CD4-positive, alpha-beta T cell treated with Interleukin-2 at 100 ng/mL for 4 hours (primary cell): ENCODE results near the gene THSD4.

ENCODE experiments used
- DNase-seq: peaks from one replicate; pipeline ENCODE4 v3.0.0-alpha.2; 2020; ENCODE audit warnings: low spot score

Gene THSD4

DNA sequence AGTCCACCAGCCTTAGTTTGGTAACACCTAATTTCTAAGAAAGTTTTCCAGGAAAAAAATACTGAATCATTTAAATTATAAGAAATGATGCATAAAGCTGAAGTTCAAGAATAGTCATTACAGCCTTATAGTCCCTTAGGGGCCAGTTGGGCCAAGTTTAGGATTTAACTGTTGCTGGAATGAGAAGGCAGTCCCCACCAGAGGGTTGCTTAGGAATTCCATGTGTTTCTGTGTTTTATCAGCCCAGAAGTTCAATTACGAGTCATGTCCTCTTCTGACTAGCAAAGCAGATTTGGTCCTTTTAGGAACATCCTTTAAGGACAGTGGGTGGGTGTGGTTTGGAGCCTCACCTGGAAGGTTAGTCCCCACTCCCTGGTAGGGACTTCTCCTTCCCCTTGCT, 638.1 kb downstream of the THSD4 start:
- no peak for DNase-seq

DNA sequence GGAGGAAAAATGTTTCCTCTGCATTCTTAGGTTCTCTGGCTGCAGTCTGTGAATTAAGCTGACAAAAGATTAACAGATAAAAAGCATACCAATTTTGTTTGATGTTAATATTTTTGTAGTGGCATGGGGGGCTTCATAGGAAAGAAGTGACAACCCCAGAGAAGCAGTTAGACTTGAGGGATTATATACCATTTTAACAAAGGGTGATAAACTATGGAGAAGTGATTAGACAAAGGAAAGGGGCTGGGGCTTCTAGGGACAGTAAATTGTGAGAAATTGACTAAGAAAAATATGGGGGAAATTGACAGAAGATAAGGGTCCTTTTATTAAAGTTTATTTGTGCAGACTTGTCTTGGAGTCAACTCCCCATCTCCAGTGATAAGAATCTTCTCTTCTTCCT, 639.4 kb downstream of the THSD4 start:
- DNase-seq = no peak

DNA sequence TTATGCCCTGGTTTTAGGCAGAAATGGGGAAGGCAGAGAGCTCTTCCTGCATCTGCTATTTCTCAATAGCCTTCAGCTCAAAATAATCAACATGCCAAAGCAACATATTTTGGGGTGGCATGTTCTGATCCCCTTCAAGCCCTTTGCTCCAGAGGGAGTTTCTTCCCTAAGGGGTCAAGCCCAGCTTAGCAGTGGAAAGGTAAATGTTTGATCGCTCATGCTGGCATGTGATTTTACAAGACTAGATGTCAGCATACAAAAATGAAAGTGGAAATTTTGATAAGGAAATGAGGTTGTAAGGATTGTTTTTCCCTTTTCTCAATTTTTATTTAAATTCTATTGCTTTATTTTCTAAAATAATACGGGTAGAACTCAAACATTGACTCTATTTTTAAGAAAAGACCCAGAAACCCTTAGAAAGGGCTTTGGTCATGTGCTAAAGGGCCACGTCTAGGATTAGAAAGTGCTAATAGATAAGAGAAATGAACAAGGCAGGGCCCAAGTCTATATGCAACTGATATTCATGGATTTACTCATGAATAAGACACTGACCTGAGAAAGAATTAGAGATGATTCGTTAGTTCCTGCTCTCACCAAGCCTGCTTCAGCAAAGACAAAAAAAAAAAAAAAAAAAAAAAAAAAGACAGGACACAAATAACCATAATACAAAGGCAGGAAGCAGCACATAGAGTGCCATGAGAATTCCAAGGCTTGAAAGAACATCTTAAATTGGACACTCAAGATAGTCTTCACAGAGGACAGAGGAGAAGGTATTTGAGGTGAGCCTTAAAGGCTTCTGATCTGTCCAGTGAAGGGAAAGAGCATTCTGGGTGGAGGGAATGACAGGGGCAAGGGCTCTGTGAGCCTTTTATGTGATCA, 640.1 kb downstream of the THSD4 start:
- no peak for DNase-seq

DNA sequence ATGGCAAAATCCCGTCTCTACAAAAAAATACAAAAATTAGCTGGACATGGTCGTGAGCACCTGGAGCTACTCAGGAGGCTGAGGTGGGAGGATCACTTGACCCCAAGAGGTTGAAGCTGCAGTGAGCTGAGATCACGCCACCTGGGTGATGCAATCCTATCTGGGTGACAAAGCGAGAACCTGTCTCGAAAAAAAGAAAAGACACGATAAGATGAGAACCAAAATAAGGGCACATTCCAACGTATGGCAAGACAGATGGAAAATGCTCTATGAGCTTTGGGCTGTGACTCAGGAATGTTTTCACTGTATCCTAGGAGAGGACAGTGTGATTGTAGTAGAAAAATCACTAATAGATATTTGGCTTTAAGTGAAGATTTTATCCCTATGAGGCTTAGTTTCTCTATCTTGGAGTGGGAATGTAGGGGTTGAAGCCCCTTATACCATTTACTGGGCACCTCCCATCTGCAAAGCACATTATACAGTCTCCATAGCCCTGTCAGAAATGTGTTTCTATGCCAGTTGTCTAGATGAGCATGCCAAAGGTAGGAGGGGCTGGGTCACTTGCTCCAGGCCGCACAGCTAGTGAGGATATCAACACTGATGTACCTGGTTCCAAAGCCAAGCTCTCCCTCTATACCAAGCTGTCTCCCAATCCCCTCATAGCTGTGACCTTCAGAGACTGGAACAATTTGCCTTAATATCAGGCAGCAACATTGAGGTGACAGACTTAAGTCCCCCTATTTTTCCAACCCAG, 641.5 kb downstream of the THSD4 start:
- no peak for DNase-seq

DNA sequence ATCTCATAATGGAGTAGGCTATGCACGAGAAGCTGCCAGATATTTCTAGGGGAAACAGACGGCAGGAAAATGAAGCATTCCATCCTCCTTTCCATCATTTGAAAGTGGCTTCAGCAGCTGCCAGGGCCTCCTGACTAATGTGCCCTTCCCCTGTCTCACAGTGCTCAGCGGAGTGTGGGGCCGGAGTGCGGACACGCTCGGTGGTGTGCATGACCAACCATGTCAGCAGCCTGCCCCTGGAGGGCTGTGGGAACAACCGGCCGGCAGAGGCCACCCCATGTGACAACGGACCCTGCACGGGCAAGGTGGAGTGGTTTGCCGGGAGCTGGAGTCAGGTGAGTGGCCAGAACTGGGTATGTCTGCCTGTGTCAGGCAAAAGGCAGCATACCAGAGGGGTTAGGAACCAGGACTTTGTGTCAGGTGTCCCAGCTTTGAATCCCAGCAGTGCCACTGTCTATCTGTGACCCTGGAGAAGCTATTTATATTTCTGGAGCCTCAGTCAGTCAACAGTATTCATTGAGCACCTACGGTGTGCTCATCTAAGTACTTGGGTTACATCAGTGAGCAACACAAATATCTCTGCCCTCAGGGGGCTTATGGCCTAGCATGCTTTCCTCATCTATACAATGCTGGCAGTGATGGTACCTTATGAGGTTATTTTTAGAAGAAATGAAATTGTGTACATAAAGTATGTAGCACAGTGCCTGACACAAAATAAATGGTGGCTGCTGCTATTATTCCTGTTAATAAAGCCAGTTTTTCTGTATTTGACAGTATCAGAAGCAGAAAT, 642.7 kb downstream of the THSD4 start:
- DNase-seq = no peak

DNA sequence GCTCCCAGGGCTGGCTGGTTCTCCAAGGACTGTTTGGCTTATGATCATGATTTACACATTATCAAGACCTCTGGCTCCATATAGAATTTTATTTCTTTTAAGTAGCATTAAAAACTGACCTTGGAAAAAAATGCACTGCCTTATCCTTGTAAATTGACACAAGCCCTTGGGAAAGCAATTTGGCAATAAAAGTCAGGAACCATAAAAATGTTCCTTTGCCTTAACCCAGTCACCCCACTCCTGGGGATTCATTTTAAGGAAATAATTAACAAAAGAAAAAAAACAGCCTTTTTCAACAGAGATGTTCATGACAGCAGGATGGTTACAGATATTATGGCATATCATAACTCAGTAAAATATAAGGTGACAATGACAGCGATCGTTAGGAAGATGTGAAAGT, 643.4 kb downstream of the THSD4 start:
- no peak for DNase-seq

DNA sequence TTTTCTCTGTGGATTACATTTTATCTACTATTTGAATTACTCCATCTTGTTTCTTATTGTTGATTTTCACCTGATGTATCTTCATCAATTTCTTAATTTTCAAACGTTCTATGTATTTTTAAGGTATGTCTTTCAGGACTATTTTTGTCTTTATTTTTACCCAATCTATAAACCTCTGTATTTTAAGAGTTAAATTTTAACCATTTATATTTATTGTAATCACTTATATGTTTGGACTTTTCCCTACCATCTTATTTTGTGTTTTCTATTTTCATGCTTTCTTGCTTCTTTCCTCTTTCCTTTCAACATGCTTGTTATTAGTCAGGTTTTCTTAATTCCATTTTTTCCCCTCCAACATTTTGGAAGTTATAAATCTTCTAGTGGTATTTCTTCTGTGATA, 645.6 kb downstream of the THSD4 start:
- DNase-seq = no peak

DNA sequence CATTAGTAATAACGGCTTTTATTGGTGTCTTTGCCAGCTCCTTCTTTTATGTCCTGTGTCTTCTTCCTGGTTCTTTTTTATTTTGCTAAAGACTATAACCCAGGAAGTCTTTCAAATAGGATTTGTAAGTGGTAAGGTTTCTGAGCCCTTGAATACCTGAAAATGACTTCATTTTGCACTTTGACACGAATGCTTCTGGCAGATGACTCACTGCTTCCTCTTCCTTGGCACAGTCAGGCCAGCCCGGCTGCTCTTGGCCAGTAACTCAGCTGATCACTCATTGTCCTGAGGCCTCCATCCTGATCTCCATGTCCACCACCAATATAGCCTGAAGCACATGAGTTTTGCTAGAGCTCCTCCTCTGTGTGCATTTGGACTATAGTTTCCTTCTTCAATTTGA, 646.4 kb downstream of the THSD4 start:
- no peak for DNase-seq

DNA sequence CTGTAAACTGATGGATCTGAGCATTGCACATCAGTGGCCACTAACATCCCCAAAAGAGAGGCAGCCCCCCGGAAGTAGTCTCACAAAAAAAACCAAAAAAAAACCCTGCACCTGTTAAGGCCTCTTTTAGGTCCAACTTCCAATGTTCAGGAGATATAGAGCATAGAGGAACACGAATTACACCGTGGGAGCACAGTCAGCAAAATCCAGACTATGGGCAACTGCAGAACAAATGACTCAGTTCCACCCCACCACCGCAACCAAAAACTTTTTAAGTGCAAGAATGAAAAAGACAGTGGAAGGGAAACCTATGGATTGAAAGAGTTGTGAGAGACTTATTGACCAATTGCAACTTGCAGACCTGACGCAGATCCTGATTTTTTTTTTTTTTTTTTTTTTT, 652.9 kb downstream of the THSD4 start:
- DNase-seq = no peak

DNA sequence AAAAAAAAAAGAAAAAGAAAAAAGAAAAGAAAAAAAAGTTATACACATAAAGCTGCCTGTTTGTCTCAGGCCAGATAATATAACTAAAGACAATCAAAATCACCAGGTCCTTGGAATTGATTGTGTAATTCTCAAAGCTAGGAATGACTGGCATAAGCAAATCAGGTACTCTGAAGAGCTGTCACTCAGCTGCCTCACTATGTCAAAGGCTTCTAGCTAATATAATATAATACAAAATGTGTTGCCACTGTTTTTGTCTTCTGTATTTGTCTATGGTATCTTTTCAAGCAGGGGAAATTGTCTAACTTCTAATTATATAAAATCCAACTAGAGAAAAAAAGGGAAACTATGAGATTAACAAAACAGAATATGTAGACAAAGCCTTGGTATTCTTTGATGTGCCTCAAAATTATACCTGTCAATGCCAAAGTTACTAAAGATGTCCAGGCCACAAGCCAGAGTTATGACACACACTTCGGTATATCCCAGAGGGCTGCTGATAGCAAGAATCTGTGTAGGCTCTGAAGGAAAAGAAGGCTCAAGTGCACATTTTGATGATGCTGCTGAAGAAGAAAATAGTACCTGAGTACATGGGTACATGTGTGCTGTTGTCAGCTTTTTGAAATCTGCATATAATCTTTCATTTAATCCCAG, 658.1 kb downstream of the THSD4 start:
- DNase-seq = no peak

DNA sequence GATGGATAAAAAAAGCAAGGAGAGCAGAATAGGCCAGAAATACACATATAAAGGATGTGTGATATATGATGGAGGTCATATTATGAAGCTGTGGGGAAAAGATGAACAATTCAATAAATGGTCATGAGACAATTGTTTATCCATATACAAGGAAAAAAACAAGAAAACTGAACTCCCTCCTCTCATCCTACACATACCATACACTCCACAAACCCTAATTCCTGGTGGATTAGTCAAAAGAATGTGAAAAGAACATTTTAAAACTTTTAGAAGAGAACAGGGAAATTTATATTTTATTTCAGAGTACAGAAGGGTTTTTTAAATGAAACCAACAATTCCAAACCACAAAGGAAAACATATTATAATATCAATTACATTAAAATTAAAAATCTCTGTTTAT, 660.6 kb downstream of the THSD4 start:
- DNase-seq = no peak

DNA sequence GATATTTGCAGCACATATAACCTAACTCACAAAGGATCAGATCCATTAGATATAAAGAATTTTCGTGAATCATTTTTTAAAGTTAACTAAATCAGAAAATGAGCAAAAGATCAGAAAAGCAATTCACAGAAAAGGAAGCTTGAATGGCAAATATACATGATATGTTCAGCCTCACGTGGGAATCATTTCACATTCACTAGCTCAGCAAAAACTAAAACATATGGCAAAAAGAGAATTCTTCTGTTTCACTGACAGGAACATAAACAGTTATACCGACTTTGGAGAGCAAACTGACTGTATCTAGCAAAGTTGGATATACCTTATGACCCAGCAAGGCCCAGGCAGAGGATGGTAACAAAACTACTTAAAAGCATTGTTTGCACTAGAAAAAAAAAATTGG, 661.0 kb downstream of the THSD4 start:
- DNase-seq = no peak

DNA sequence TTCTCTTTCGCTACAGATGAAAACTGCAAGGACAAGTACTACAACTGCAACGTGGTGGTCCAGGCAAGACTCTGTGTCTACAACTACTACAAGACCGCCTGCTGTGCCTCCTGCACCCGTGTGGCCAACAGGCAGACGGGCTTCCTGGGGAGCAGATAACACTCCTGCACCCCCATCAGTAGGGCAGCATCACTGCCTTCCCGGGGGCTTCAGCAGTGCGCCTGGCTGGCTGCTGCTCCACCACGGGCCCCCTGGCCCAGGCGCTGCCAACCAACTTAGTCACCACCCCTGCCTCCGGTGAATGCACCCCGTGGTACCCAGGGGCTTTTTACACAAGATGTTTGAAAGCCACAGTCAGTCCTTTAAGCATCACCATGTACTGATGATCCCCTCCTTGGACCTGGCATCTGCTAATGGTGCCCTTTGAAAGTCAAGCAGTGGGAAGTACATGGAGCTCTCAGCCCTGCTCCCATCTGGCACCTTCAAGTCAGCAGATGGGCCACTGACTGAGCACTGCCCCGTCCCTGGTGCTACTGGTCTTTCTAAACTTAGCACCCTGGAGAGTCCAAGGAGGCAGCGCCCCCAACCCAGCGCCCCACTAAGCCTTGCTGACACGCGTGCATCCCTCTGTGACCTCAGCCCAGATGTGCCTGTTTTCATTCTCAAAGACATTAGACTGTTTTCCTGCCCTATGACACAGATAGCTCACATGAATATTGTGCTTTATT, 662.1 kb downstream of the THSD4 start:
- DNase-seq = no peak

DNA sequence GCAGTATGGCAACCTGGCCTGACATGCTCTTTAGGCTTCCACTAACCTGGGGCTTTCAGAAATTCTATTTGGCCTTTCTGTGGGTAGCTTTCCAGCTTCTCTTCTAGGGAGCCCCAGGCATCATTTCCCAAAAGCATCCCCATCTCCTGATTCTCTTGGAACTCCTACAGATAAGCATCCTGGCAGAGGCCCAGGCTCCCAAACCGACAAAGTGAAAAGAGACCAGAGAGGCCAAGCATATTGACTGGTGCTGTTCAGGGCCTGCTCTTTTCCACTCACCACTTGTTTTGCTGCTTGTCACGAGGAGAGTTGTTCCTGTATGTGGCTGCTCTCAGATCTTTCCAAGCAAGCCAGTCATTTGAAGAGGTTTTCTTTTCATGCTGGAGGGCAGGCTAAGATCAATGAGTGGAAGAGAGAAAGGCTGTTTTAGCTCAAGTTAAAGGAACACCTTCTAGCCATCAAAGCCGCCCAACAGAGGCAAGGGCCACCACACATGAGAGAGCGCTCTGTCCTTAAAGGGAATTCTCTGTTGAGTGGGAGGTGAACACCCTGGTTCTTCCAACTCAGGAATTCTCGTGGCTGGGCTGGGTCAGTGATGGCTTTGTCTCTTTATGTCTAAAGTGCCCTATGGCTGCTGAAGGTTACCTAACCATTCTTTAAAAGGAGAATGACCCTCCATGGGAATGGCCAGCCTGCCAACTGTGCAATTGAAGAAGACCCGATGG, 664.0 kb downstream of the THSD4 start:
- DNase-seq = no peak

DNA sequence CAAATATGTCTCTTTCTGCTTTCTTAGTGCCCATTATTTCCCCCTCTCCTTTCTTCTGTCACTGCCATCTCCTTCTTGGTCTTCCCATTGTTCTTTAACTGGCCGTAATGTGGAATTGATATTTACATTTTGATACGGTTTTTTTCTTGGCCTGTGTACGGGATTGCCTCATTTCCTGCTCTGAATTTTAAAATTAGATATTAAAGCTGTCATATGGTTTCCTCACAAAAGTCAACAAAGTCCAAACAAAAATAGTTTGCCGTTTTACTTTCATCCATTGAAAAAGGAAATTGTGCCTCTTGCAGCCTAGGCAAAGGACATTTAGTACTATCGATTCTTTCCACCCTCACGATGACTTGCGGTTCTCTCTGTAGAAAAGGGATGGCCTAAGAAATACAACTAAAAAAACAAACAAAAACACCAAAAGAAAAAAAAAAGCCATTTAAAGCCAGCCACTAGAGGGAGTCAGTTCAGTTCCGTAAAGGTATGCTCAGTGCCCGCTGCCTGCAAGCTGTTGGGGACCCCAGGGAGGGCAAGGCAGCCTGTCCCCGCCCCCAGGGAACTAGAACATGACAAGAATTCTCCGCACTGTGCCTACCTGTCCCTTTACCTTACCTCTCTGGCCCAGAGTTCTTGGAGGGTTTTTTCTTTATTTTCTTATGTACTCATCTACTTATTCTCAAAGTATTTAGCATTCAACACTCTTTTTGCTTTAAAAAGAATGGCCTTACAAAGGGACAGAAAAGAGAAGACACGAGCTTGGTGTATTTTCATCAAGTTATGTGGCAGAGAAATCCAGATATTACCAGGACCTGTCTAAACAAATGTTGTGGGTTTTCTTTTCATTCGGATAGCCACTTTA, 665.1 kb downstream of the THSD4 start:
- DNase-seq = peak; percentile 18

DNA sequence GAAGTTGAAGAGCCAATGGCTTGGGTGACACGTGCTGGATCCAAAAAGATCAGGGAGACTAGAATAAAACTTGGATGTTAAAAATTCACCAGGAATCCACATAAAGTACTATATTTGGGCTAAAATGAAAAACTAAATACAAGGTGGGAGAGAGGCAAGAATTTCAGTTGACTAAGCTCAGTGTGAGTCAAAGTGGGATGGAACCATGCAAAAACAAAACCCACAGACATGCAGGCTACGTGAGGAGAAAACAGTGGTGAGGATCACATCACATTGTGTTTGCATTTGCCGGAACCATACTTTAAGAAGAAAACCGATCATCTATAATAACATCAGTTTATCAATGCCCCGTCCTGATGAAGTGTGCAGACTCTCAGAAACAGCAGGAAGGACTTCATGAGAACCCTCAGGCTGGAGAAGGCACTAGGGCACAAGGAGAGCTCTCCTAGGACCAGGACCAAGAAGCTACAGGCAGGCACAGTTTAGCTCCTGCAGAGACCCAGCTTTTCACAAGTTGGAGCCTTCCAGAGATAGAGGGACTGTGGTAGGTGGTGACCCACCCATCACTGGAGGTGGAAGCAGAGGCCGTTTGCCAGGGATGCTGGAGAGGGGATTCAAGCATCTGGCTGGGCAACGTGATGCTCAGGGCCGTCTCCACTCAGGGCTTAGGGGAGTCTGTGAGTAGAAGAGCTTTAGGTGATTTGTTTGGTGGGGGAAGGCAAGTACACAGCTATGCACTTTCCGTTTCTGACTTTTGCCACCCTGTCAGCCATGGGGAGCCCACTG, 666.1 kb downstream of the THSD4 start:
- DNase-seq = no peak

DNA sequence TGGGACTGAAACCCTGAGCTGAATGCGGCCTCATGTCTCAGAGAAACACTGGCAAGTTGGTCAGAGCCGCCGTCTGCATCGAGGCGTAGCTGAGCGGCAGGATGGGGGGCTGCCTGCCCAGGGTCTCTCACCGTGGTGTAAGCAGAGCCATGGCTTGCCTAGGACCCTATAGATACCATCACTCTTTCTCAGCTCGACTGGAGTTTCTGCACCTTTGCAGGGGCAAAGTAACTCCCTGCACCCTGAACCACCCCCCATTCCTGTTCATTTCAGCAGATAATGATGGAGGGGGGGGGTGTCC, 666.6 kb downstream of the THSD4 start:
- DNase-seq = no peak

DNA sequence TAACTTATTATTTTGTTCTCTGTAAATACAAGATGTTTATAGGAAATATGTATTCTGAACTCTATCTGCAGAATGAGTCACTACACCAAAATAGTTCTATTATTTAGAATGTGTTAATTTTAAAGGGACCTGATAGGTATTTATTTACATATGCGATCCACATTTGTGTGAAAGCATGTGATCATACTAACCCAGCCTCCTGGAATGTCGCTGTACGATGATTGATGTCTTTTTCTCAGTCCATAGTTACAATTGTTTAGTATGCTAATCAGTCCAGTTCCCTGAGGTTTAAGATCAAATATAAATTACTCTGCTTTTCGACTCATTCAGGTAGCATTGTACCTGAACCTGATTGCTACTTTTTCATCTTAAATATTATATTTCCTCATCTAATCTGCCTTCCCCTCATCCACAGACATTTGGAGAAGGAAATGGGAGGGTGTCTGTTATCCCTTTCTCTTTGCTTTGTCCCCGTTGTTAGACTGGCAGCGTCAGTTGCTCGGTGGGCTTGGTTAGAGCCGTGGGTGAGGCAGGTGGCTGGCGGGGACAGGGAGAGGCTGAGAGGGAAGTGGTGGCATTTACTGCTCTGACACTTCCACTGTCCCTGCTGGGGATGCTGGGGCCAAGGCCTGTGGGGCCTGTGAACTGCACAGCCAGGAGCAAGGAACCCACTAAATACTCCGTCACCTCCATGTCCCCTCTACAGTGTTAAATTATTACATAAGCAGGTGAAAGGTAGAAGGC, 667.3 kb downstream of the THSD4 start:
- no peak for DNase-seq

DNA sequence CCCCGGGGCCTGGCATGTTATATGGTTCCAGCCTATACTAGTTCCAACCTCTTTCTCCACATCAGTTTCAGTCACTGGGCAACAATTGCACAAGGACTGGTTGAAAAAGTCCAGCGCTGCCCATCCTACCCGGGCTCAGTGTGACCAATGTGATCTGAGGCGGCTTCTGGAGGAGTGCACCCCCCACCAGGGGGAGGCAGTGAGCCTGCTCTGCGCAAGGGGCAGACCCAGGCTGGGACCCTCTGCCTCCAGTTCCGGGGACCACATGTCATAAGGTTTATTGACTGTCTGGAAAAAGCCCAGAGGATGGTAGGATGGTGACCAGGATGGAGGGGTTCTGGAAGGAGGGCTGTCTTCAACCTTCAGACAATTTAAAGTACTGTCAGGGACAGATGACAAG, 669.4 kb downstream of the THSD4 start:
- no peak for DNase-seq
